Activated naive CD8-positive, alpha-beta T cell treated with anti-CD3 and anti-CD28 coated beads, Interleukin-2, amount 10 ng/mL, durations not matched to agents 7 days and 5 days (primary cell): Measurements from ENCODE around the gene FRK. TPM values are rescaled to one million over a fixed set of nuclear protein-coding genes. Genes with fewer than 3 reads are reported as not detected.
"Not testable (repeated sequence)": the region's sequence is repeated elsewhere in the genome, so short reads cannot be mapped to it uniquely, and the experiment has no call there.

Source experiments
- ATAC-seq: fragments of 150-1000 bp; cut with Tn5 transposase; one replicate; pipeline ENCODE4 v1.10.0; 2021; ENCODE audit warnings: low read depth, moderate library complexity
- POLR2A ChIA-PET: fragments of 350-600 bp; sonication (Branson Sonifier 250); formaldehyde crosslinking; loops from one replicate; lab custom pipeline; 2021; ENCODE audit warnings: antibody characterized with exemption; lab: Charles Lee
- DNase-seq: peaks from one replicate; pipeline ENCODE4 v3.0.0; 2021
- H3K27ac Mint-ChIP-seq: one replicate; pipeline ENCODE4 v1.8.0; 2022; ENCODE audit warnings: mild to moderate bottlenecking, mixed read lengths
- H3K27me3 Mint-ChIP-seq: one replicate; pipeline ENCODE4 v1.8.0; 2022; ENCODE audit warnings: mild to moderate bottlenecking, moderate library complexity, mixed read lengths
- H3K36me3 Mint-ChIP-seq: one replicate; pipeline ENCODE4 v1.8.0; 2021; ENCODE audit warnings: mild to moderate bottlenecking, mixed read lengths
- H3K4me1 Mint-ChIP-seq: one replicate; pipeline ENCODE4 v1.8.0; 2021; ENCODE audit warnings: mixed read lengths
- H3K4me3 Mint-ChIP-seq: one replicate; pipeline ENCODE4 v1.8.0; 2022; ENCODE audit warnings: mild to moderate bottlenecking, moderate library complexity, mixed read lengths
- H3K9me3 Mint-ChIP-seq: one replicate; pipeline ENCODE4 v1.8.0; 2021; ENCODE audit warnings: mixed read lengths
- total RNA-seq, 2 experiments: library from RNA; stranded (reverse); gene quantifications; one replicate each; pipeline ENCODE4 v1.2.3, GENCODE V29; 2021

Gene FRK
- total RNA-seq, 2 experiments from 2014 or later: 0.03 to 0.06 TPM

DNA sequence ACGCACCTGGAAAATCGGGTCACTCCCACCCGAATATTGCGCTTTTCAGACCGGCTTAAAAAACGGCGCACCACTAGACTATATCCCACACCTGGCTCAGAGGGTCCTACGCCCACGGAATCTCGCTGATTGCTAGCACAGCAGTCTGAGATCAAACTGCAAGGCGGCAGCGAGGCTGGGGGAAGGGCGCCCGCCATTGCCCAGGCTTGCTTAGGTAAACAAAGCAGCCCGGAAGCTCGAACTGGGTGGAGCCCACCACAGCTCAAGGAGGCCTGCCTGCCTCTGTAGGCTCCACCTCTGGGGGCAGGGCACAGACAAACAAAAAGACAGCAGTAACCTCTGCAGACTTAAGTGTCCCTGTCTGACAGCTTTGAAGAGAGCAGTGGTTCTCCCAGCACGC lies 100.4 kb downstream of the FRK start:
- H3K27me3 Mint-ChIP-seq, ATAC-seq, H3K4me3 Mint-ChIP-seq, DNase-seq, H3K4me1 Mint-ChIP-seq, H3K36me3 Mint-ChIP-seq, POLR2A ChIA-PET, H3K9me3 Mint-ChIP-seq, H3K27ac Mint-ChIP-seq: not testable (repeated sequence)

DNA sequence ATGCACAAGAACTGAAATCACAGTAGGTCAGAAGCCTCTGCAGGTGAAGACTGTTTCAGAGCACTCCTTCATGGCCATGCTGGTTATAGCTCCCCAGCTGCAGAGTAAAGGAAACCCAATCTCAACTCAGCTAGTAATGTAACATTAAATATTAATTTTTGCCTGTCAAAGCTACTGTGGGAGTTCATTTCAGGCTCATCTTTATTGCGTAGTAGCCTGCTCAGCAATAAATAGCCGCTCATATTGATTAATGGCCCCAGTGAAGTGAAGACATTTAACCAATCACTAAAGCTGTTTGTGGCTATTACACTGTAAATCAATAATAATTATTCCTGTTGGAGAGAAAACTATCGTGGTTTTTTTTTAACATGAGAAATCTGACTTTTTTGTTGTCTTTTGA lies 101.7 kb downstream of the FRK start:
- Mint-ChIP-seq H3K27ac (no peak overlapping the region), H3K4me1 (no peaks in the 10 kb centered on the region), H3K27me3 (no peaks in the 10 kb centered on the region), H3K36me3 (no peaks in the 10 kb centered on the region), H3K9me3 (no peaks in the 10 kb centered on the region), H3K4me3 (no peak overlapping the region)
- POLR2A ChIA-PET: no interaction called here
- ATAC-seq (no peak), DNase-seq (no peak)

DNA sequence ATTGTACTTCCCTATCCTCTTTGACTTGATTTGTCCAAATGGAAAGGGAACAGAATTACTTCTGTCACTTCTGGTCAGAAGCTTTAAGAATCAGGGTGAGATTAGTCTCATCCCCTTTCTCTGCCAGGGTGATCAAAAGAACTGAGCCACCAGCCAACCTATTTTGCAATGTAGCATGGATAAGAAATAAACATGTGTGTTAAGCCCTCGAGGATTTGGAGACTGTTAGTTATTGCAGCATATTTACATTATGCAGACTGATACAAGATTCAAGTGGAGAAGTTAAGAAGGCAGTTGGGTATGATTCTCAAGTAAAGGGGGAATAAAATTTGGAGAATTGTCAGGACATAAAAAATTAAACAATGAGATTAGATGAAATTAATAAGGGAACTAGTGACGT lies 106.0 kb downstream of the FRK start:
- no peak overlapping the region for H3K4me3 Mint-ChIP-seq
- no peaks in the 10 kb centered on the region for H3K4me1 Mint-ChIP-seq
- no peaks in the 10 kb centered on the region for H3K36me3 Mint-ChIP-seq
- no peaks in the 10 kb centered on the region for H3K27me3 Mint-ChIP-seq
- POLR2A ChIA-PET: no interaction called here
- no peak for DNase-seq
- ATAC-seq: no peak
- peaks cover 2% of the 10 kb centered on the region for H3K9me3 Mint-ChIP-seq
- no peak overlapping the region for H3K27ac Mint-ChIP-seq

DNA sequence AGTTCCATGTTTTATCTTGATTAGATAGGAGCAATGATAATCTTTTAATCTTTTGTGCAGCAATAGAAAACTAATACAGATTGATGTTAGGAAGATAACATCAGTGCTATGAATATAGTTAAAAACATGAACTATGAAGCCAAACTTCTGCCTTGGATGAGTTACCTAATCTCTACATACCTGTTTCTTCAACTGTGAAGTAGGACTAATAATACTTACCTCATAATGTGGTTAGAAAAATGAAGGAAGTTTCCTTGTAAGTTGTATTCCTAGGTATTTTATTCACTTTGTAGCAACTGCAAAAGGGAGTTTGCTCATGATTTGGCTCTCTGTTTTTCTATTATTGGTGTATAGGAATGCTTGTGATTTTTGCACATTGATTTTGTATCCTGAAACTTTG lies 111.9 kb downstream of the FRK start:
- Mint-ChIP-seq H3K9me3 (peaks cover 5% of the 10 kb centered on the region), H3K4me3 (no peak overlapping the region), H3K27ac (no peak overlapping the region), H3K27me3 (no peaks in the 10 kb centered on the region), H3K4me1 (no peaks in the 10 kb centered on the region), H3K36me3 (no peaks in the 10 kb centered on the region)
- no peak for DNase-seq
- no peak for ATAC-seq
- POLR2A ChIA-PET: no interaction called here

DNA sequence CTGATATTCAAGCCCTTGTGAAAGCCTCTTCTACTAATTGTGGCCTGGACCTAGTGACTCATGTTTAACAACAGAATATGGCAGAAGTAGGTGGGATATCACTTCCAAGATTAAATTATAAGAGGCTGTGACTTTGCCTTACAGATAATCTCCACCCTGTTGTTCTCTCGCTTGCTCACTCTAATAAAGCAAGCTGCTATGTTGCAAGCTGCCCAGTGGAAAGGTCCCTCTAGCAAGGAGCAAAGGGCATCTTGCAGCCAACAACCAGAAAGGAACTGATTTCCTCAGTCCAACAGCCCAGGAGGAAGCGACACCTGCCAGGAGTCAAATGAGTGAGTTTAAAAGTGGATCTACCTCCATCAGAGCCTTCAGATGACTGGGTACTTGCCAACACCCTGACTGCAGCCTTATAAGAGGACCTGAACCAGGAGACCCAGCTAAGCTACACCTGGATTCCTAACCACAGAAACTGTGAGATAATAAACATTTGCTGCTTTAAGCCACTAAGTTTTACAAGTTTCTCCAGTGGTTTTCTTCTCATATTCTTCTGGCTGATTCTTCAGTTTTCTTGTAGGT lies 112.6 kb downstream of the FRK start:
- no peaks in the 10 kb centered on the region for H3K36me3 Mint-ChIP-seq

DNA sequence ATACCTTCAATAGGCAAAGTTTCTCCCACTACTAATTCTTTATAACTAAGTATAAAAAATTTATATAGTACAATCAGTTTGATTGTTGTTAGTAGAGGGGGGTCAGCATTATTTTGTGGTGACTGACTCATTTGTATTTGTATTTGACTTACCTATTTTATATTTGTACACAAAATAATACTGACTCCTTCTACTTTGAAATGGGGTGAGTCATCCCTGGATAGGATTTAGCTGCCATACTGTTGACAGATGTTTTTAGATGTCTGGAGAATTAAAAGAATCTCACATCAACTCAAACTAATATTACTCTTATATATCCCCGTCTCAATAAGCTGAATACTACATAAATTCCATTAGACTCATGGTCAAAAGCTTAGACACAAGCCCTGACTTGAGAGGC lies 114.9 kb downstream of the FRK start:
- no peak for ATAC-seq
- Mint-ChIP-seq H3K4me1 (no peaks in the 10 kb centered on the region), H3K4me3 (no peak overlapping the region), H3K9me3 (peaks cover 8% of the 10 kb centered on the region), H3K36me3 (no peaks in the 10 kb centered on the region), H3K27me3 (no peaks in the 10 kb centered on the region), H3K27ac (no peak overlapping the region)
- POLR2A ChIA-PET: no interaction called here
- no peak for DNase-seq

More for the DNA sequence above, 112.6 kb downstream of the FRK start:
- peaks cover 5% of the 10 kb centered on the region for H3K9me3 Mint-ChIP-seq
- no peaks in the 10 kb centered on the region for H3K4me1 Mint-ChIP-seq
- no peak for ATAC-seq
- H3K27me3 Mint-ChIP-seq: no peaks in the 10 kb centered on the region
- no peak overlapping the region for H3K27ac Mint-ChIP-seq
- H3K4me3 Mint-ChIP-seq: no peak overlapping the region
- no peak for DNase-seq
- POLR2A ChIA-PET: no interaction called here

DNA sequence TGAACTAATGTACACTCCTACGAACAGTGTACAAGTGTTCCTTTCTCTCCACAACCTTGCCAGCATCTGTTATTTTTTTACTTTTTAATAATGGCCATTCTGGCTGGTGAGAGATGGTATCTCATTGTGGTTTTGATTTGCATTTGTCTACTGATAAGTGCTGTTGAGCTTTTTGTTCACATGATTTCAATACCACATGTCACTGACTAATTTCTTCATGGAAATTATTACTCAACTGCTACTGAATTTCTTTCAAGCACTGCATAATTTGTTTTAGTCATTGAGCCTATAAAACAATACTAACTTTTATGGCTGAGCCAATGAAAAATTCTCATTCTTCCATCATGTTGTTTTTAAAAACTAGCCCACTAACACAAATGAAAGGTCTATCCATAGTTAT lies 115.4 kb downstream of the FRK start:
- H3K4me3 Mint-ChIP-seq: no peak overlapping the region
- H3K27me3 Mint-ChIP-seq: no peaks in the 10 kb centered on the region
- no peak for ATAC-seq
- H3K4me1 Mint-ChIP-seq: no peaks in the 10 kb centered on the region
- H3K9me3 Mint-ChIP-seq: peaks cover 8% of the 10 kb centered on the region
- H3K36me3 Mint-ChIP-seq: no peaks in the 10 kb centered on the region
- no peak for DNase-seq
- H3K27ac Mint-ChIP-seq: no peak overlapping the region
- POLR2A ChIA-PET: no interaction called here

DNA sequence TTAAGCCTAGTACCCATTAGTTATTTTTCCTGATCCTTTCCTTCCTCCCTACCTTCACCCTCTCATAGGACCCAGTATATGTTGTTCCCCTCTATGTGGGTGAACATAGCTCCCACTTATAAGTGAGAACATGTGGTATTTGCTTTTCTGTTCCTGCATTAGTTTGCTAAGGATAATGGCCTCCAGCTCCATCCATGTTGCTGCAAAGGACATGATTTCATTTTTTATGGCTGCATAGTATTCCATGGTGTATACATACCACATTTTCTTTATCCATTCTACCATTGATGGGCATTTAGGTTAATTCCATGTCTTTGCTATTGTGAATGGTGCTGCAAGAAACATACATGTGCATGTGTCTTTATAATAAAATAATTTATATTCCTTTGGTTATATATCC lies 115.9 kb downstream of the FRK start:
- H3K9me3 Mint-ChIP-seq, H3K27ac Mint-ChIP-seq, POLR2A ChIA-PET, DNase-seq, H3K27me3 Mint-ChIP-seq, H3K36me3 Mint-ChIP-seq, H3K4me3 Mint-ChIP-seq, ATAC-seq, H3K4me1 Mint-ChIP-seq: not testable (repeated sequence)

DNA sequence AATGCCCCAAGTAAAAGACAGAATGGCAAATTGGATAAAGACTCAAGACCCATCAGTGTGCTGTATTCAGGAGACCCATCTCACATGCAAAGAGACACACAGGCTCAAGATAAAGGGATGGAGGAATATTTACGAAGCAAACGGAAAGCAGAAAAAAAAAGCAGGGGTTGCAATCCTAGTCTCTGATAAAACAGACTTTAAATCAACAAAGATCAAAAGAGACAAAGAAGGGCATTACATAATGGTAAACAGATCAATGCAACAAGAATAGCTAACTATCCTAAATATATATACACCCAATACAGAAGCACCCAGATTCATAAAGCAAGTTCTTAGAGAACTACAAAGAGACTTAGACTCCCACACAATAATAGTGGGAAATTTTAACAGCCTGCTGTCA lies 123.2 kb downstream of the FRK start:
- POLR2A ChIA-PET, DNase-seq, H3K27me3 Mint-ChIP-seq, H3K36me3 Mint-ChIP-seq, H3K4me3 Mint-ChIP-seq, H3K27ac Mint-ChIP-seq, ATAC-seq, H3K9me3 Mint-ChIP-seq, H3K4me1 Mint-ChIP-seq: not testable (repeated sequence)

DNA sequence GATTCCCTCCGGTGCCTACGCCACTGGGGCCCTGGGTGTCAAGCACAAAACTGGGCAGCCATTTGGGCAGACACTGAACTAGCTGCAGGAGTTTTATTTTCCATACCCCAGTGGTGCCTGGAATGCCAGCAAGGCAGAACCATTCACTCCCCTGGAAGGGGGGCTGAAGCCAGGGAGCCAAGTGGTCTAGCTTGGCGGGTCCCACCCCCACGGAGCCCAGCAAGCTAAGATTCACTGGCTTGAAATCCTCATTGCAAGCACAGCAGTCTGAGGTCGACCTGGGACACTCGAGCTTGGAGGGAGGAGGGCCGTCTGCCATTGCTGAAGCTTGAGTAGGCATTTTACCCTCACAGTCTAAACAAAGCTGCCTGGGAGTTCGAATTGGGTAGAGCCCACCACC lies 125.3 kb downstream of the FRK start:
- Mint-ChIP-seq H3K27ac (no peak overlapping the region), H3K9me3 (no peaks in the 10 kb centered on the region), H3K4me1 (no peaks in the 10 kb centered on the region), H3K36me3 (no peaks in the 10 kb centered on the region), H3K4me3 (no peak overlapping the region), H3K27me3 (no peaks in the 10 kb centered on the region)
- no peak for ATAC-seq
- POLR2A ChIA-PET: no interaction called here
- DNase-seq: no peak

DNA sequence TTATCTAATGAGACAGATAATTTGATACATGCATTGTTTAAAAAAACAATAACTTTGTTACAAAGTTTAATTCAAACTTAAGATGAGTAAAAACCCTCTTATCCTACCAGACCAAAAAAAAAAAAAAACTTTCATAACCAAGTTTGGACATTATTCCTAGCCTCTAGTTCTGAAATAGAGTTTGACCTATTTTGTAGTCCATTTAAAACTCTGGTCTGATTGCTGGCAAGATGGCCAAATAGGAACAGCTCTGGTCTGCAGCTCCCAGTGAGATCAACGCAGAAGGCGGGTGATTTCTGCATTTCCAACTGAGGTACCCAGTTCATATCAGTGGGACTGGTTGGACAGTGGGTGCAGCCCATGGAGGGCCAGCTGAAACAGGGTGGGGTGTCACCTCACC lies 125.9 kb downstream of the FRK start:
- Mint-ChIP-seq H3K4me1 (no peaks in the 10 kb centered on the region), H3K27ac (no peak overlapping the region), H3K27me3 (no peaks in the 10 kb centered on the region), H3K9me3 (no peaks in the 10 kb centered on the region), H3K4me3 (no peak overlapping the region), H3K36me3 (no peaks in the 10 kb centered on the region)
- no peak for DNase-seq
- POLR2A ChIA-PET: no interaction called here
- no peak for ATAC-seq

DNA sequence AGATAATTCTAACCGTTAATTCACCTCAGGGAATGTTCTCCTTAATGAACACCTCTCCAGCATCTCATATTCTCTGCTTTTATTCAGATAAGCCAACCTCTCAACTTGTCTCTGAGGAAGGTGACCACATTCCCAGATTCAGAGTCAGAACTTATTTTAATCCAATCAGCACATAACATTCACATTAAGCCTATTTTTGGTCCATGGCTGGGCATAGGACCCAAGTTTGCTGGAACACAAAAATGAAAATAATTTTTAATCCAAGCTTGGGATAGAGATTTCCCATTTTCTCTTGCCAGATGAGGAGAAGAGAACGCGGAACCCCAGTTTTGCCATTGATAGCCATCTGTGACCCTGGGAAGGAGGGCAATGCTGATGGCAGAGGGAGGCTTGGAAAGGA lies 126.5 kb downstream of the FRK start:
- POLR2A ChIA-PET: no interaction called here
- no peak for DNase-seq
- no peaks in the 10 kb centered on the region for H3K27me3 Mint-ChIP-seq
- H3K27ac Mint-ChIP-seq: no peak overlapping the region
- no peak overlapping the region for H3K4me3 Mint-ChIP-seq
- no peaks in the 10 kb centered on the region for H3K4me1 Mint-ChIP-seq
- ATAC-seq: no peak
- no peaks in the 10 kb centered on the region for H3K9me3 Mint-ChIP-seq
- H3K36me3 Mint-ChIP-seq: no peaks in the 10 kb centered on the region

DNA sequence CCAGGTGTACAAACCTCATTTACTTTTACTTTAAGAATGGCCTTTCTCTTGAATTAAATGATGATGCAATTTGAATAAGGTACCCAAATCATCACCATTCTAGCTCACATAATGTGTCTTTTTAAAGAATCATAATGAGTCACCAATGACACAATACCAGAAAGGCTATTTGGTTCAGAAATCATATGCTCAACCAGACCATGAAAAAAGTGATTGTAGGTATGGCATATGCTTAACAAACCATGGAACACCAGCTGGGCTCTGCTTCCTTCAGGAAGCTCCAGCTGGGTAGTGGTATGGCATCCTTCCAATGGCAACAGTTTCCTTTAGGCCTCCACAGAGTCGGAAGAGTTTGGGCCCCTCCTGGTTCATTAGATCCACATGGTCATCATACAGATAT lies 128.2 kb downstream of the FRK start:
- Mint-ChIP-seq H3K27ac (no peak overlapping the region), H3K27me3 (no peaks in the 10 kb centered on the region), H3K4me1 (no peaks in the 10 kb centered on the region), H3K4me3 (no peak overlapping the region), H3K9me3 (no peaks in the 10 kb centered on the region), H3K36me3 (no peaks in the 10 kb centered on the region)
- DNase-seq: no peak
- no peak for ATAC-seq
- POLR2A ChIA-PET: no interaction called here

DNA sequence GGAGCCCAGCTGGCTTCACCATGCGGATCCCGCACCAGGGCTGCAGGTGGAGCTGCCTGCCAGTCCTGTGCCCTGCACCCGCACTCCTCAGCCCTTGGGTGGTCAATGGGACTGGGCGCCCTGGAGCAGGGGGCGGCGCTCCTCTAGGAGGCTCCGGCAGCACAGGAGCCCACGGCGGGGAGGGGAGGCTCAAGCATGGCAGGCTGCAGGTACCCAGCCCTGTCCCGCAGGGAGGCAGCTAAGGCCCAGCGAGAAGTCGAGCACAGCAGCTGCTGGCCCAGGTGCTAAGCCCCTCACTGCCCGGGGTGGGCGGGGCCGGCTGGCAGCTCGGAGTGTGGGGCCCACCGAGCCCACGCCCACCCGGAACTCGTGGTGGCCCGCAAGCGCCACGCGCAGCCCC lies 132.7 kb downstream of the FRK start:
- DNase-seq, H3K4me3 Mint-ChIP-seq, H3K9me3 Mint-ChIP-seq, H3K4me1 Mint-ChIP-seq, H3K27ac Mint-ChIP-seq, POLR2A ChIA-PET, H3K27me3 Mint-ChIP-seq, ATAC-seq, H3K36me3 Mint-ChIP-seq: not testable (repeated sequence)

DNA sequence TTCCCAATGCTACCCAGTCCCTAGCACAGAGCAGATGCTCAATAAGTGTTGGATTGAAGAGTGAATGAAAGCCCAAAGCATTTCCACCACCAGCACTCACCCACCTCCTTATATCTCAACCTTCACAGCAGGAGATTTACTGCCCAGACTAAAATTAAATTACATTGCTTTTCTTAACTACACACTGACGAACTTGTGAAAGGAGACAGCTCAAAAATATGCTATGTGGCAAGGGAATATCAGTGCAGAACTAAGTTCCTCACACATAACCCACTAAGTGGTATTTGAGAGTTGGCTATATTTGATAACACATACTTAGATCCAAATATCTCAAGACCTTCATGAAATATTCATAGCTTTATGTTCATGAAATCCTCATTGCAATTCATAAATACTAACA lies 137.7 kb downstream of the FRK start:
- no peaks in the 10 kb centered on the region for H3K4me1 Mint-ChIP-seq
- H3K27ac Mint-ChIP-seq: no peak overlapping the region
- POLR2A ChIA-PET: no interaction called here
- ATAC-seq: no peak
- H3K4me3 Mint-ChIP-seq: no peak overlapping the region
- H3K9me3 Mint-ChIP-seq: no peaks in the 10 kb centered on the region
- H3K27me3 Mint-ChIP-seq: peaks cover 2% of the 10 kb centered on the region
- H3K36me3 Mint-ChIP-seq: no peaks in the 10 kb centered on the region
- DNase-seq: no peak
